Liver (tissue), 9 donors: ENCODE measurements around the gene SLC1A2. TPM values are rescaled to one million over a fixed set of nuclear protein-coding genes. Genes with fewer than 3 reads are reported as not detected.

Experiments used
- DNase-seq: peaks from one replicate; pipeline ENCODE4 v3.0.0-alpha.2; 2017; ENCODE audit warnings: low spot score
- H3K27ac ChIP-seq, 2 donors: one replicate each; pipeline ENCODE4 v1.7.0; 2013; ENCODE audit warnings: inconsistent platforms in 2 of 2, low read length in 2 of 2, control low read depth in 1 of 2, low read depth in 1 of 2, mild to moderate bottlenecking in 1 of 2
- H3K27me3 ChIP-seq, 4 donors: one replicate each; pipeline versions ENCODE4 v1.6.1 to v1.7.0; 2013; ENCODE audit warnings: low read length in 3 of 4, inconsistent platforms in 1 of 4, mild to moderate bottlenecking in 1 of 4, moderate library complexity in 1 of 4; ENCODE audit not compliant: control insufficient read depth in 4 of 4, insufficient read depth in 4 of 4
- H3K36me3 ChIP-seq, 4 donors: one replicate each; pipeline versions ENCODE4 v1.6.1 to v1.7.0; 2013; ENCODE audit warnings: low read length in 3 of 4, mild to moderate bottlenecking in 3 of 4, low read depth in 1 of 4, moderate library complexity in 1 of 4; ENCODE audit not compliant: control insufficient read depth in 4 of 4, insufficient read depth in 3 of 4
- H3K4me1 ChIP-seq, 4 donors: one replicate each; pipeline versions ENCODE4 v1.6.1 to v1.7.0; 2013; ENCODE audit warnings: low read length in 3 of 4, mild to moderate bottlenecking in 3 of 4, moderate library complexity in 1 of 4; ENCODE audit not compliant: control insufficient read depth in 4 of 4, insufficient read depth in 4 of 4
- H3K4me3 ChIP-seq, 3 donors: one replicate each; pipeline versions ENCODE4 v1.6.1 to v1.7.0; 2013; ENCODE audit warnings: low read length in 3 of 3, control low read depth in 1 of 3, low read depth in 1 of 3, mild to moderate bottlenecking in 1 of 3
- H3K9ac ChIP-seq, 2 donors: one replicate each; pipeline ENCODE4 v1.7.0; 2013; ENCODE audit warnings: low read length in 2 of 2, mild to moderate bottlenecking in 2 of 2, moderate library complexity in 2 of 2, control low read depth in 1 of 2, low read depth in 1 of 2
- H3K9me3 ChIP-seq, 4 donors: one replicate each; pipeline versions ENCODE4 v1.6.1 to v1.7.0; 2013; ENCODE audit warnings: low read length in 3 of 4; ENCODE audit not compliant: control insufficient read depth in 4 of 4
- CTCF ChIP-seq: fragments of 150-350 bp; IDR thresholded peaks from 2 replicates; pipeline ENCODE4 v1.5.1; 2017; ENCODE audit warnings: improper control_type of control experiment, low read depth, low read length; ENCODE audit not compliant: missing input control
- EGR1 ChIP-seq, 2 donors: IDR thresholded peaks; 2 replicates each; pipeline ENCODE4 v1.6.1; 2016 to 2018; ENCODE audit warnings: antibody characterized with exemption in 2 of 2, low read depth in 2 of 2
- FOXA1 ChIP-seq: IDR thresholded peaks from 2 replicates; pipeline ENCODE4 v1.6.1; 2016; ENCODE audit warnings: antibody characterized with exemption
- FOXA2 ChIP-seq: IDR thresholded peaks from 2 replicates; pipeline ENCODE4 v1.6.1; 2016; ENCODE audit warnings: antibody characterized with exemption
- GABPA ChIP-seq, 2 donors: IDR thresholded peaks in 1 of 2; conservative IDR thresholded peaks in 1 of 2; 2 replicates each; pipeline ENCODE4 v1.6.1; 2016; ENCODE audit warnings: antibody characterized with exemption in 2 of 2, mild to moderate bottlenecking in 1 of 2, moderate library complexity in 1 of 2
- HNF4A ChIP-seq, 2 donors: conservative IDR thresholded peaks; 2 replicates each; pipeline ENCODE4 v1.6.1; 2016; ENCODE audit warnings: antibody characterized with exemption in 2 of 2, mild to moderate bottlenecking in 2 of 2
- HNF4G ChIP-seq: IDR thresholded peaks from 2 replicates; pipeline ENCODE4 v1.6.1; 2016; ENCODE audit warnings: antibody characterized with exemption
- JUND ChIP-seq, 2 donors: IDR thresholded peaks; 2 replicates each; pipeline ENCODE4 v1.6.1; 2016; ENCODE audit warnings: antibody characterized with exemption in 2 of 2
- MAX ChIP-seq: IDR thresholded peaks from 2 replicates; pipeline ENCODE4 v1.6.1; 2016; ENCODE audit warnings: antibody characterized with exemption
- NR2F2 ChIP-seq: IDR thresholded peaks from 2 replicates; pipeline ENCODE4 v1.6.1; 2016; ENCODE audit warnings: antibody characterized with exemption
- RAD21 ChIP-seq, 2 donors: IDR thresholded peaks; 2 replicates each; pipeline ENCODE4 v1.6.1; 2016; ENCODE audit warnings: antibody characterized with exemption in 2 of 2, mild to moderate bottlenecking in 2 of 2
- RXRA ChIP-seq, 2 donors: IDR thresholded peaks; 2 replicates each; pipeline ENCODE4 v1.6.1; 2017 to 2018; ENCODE audit warnings: antibody characterized with exemption in 2 of 2, mild to moderate bottlenecking in 1 of 2
- SP1 ChIP-seq: IDR thresholded peaks from 2 replicates; pipeline ENCODE4 v1.6.1; 2018; ENCODE audit warnings: antibody characterized with exemption, mild to moderate bottlenecking
- TAF1 ChIP-seq: conservative IDR thresholded peaks from 2 replicates; pipeline ENCODE4 v1.6.1; 2016; ENCODE audit warnings: antibody characterized with exemption, mild to moderate bottlenecking
- YY1 ChIP-seq: IDR thresholded peaks from 2 replicates; pipeline ENCODE4 v1.6.1; 2016; ENCODE audit warnings: antibody characterized with exemption, mild to moderate bottlenecking
- ZBTB33 ChIP-seq: IDR thresholded peaks from 2 replicates; pipeline ENCODE4 v1.6.1; 2016; ENCODE audit warnings: antibody characterized with exemption
- WGBS: extraction: QIAGEN DNeasy Blood & Tissue Kit; methylation state at CpG from one replicate; pipeline ENCODE4 v1.1.7; 2013; 5-methylcytosine and 5-hydroxymethylcytosine counted together
- polyA plus RNA-seq, 2 donors: library from polyadenylated mRNA; stranded (reverse) in 1 of 2; unstranded in 1 of 2; fragments of 200-250 nt in 1 of 2; fragments of >200 nt in 1 of 2; fragmentation: Nextera tagmentation in 1 of 2; extraction: Ambion mirVana in 1 of 2; gene quantifications; one replicate each; pipeline versions ENCODE4 v1.2.1 to v1.2.3, GENCODE V29; 2013 to 2015
- total RNA-seq, 2 donors: library from RNA; depleted of rRNA; stranded (reverse); fragments of >200 nt; gene quantifications; one replicate each; pipeline ENCODE4 v1.2.3, GENCODE V29; 2014
- TF ChIP-seq, protein P1 (sequence below): IDR thresholded peaks from 2 replicates; pipeline ENCODE4 v1.6.1; 2016; ENCODE audit warnings: antibody characterized with exemption
- TF ChIP-seq, protein P2 (sequence below): IDR thresholded peaks from 2 replicates; pipeline ENCODE4 v1.6.1; 2016; ENCODE audit warnings: antibody characterized with exemption, mild to moderate bottlenecking
- donor health status: healthy.
- donor health status: healthy.
- donor health status: healthy.
- donor health status: healthy.
- donor health status: healthy.

Gene SLC1A2
- total and polyA plus RNA-seq, 4 donors: 6.4 to 19.5 (median 13.5) TPM

GRCh38 chr11:35235498-35235897 is 183.9 kb downstream of the SLC1A2 start:
- Histone ChIP-seq H3K27ac (no peak overlapping the region), H3K27me3 (no peaks in the 10 kb centered on the region), H3K9me3 (no peaks in the 10 kb centered on the region), H3K9ac (no peak overlapping the region), H3K4me3 (no peak overlapping the region), H3K4me1 (peaks cover 0 to 7% (median 1%) of the 10 kb centered on the region in 4 donors), H3K36me3 (no peaks in the 10 kb centered on the region)
- 3% methylated on average over 1 of the region's 1 CpG for WGBS
- no peak for DNase-seq
- TF ChIP-seq RAD21 (IDR thresholded peaks at IDR 0.05) (no peak), YY1 (no peak), EGR1 (IDR thresholded peaks at IDR 0.05; ENCODE audit: low read depth in 2 of 2) (no peak), GABPA (IDR thresholded peaks at IDR 0.05 in 1 of 2, conservative IDR thresholded peaks at IDR 0.05 in 1 of 2) (no peak), CTCF (no peak), JUND (IDR thresholded peaks at IDR 0.05) (no peak), RXRA (IDR thresholded peaks at IDR 0.05) (no peak), SP1 (no peak)
- TF ChIP-seq, protein P1, sequence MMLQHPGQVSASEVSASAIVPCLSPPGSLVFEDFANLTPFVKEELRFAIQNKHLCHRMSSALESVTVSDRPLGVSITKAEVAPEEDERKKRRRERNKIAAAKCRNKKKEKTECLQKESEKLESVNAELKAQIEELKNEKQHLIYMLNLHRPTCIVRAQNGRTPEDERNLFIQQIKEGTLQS: no peak

DNA sequence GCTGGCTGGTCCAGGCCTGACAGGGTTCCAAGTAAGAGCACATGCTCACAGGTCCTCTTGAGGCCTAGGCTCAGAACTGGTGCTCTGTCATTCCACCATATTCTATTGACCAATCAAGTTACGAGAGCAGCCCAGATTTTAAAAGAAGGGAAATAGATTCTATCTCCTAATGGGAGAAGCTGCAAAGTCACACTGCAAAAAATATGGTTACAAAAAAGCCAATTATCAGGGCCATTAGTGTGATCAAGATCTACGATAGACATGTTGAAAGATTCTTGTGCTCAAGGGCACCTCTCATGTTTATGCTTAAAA is 184.2 kb downstream of the SLC1A2 start:
- Histone ChIP-seq H3K4me3 (no peak overlapping the region), H3K9ac (no peak overlapping the region), H3K36me3 (no peaks in the 10 kb centered on the region), H3K9me3 (no peaks in the 10 kb centered on the region), H3K4me1 (peaks cover 0 to 7% (median 1%) of the 10 kb centered on the region in 4 donors), H3K27me3 (no peaks in the 10 kb centered on the region), H3K27ac (no peak overlapping the region)
- WGBS: 95% methylated on average over 2 of the region's 2 CpGs
- DNase-seq: no peak
- TF ChIP-seq SP1: no peak
- TF ChIP-seq MAX: no peak
- TF ChIP-seq HNF4A (conservative IDR thresholded peaks at IDR 0.05): no peak
- no peak for TF ChIP-seq EGR1 (IDR thresholded peaks at IDR 0.05; ENCODE audit: low read depth in 2 of 2)
- TF ChIP-seq, protein P1: no peak
- TF ChIP-seq RXRA (IDR thresholded peaks at IDR 0.05): no peak
- TF ChIP-seq FOXA1: no peak
- TF ChIP-seq NR2F2: no peak
- no peak for TF ChIP-seq HNF4G
- no peak for TF ChIP-seq ZBTB33
- no peak for TF ChIP-seq FOXA2
- no peak for TF ChIP-seq JUND (IDR thresholded peaks at IDR 0.05)
- no peak for TF ChIP-seq YY1
- TF ChIP-seq CTCF: no peak
- TF ChIP-seq, protein P2, sequence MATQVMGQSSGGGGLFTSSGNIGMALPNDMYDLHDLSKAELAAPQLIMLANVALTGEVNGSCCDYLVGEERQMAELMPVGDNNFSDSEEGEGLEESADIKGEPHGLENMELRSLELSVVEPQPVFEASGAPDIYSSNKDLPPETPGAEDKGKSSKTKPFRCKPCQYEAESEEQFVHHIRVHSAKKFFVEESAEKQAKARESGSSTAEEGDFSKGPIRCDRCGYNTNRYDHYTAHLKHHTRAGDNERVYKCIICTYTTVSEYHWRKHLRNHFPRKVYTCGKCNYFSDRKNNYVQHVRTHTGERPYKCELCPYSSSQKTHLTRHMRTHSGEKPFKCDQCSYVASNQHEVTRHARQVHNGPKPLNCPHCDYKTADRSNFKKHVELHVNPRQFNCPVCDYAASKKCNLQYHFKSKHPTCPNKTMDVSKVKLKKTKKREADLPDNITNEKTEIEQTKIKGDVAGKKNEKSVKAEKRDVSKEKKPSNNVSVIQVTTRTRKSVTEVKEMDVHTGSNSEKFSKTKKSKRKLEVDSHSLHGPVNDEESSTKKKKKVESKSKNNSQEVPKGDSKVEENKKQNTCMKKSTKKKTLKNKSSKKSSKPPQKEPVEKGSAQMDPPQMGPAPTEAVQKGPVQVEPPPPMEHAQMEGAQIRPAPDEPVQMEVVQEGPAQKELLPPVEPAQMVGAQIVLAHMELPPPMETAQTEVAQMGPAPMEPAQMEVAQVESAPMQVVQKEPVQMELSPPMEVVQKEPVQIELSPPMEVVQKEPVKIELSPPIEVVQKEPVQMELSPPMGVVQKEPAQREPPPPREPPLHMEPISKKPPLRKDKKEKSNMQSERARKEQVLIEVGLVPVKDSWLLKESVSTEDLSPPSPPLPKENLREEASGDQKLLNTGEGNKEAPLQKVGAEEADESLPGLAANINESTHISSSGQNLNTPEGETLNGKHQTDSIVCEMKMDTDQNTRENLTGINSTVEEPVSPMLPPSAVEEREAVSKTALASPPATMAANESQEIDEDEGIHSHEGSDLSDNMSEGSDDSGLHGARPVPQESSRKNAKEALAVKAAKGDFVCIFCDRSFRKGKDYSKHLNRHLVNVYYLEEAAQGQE: no peak
- TF ChIP-seq RAD21 (IDR thresholded peaks at IDR 0.05): no peak
- TF ChIP-seq TAF1: no peak
